Nucleus accumbens (tissue), 56 donors: ENCODE data around the gene LONRF2.
A peak's percentile ranks its signal among the peaks of the same experiment; 100 is the strongest.
"Not testable (repeated sequence)": the region's sequence is repeated elsewhere in the genome, so short reads cannot be mapped to it uniquely, and the experiment has no call there.

ENCODE experiments used
- DNase-seq, 56 donors: peaks; one replicate each; lab custom pipeline; 2025; lab: John Stamatoyannopoulos, UW

The LONRF2 gene

DNA sequence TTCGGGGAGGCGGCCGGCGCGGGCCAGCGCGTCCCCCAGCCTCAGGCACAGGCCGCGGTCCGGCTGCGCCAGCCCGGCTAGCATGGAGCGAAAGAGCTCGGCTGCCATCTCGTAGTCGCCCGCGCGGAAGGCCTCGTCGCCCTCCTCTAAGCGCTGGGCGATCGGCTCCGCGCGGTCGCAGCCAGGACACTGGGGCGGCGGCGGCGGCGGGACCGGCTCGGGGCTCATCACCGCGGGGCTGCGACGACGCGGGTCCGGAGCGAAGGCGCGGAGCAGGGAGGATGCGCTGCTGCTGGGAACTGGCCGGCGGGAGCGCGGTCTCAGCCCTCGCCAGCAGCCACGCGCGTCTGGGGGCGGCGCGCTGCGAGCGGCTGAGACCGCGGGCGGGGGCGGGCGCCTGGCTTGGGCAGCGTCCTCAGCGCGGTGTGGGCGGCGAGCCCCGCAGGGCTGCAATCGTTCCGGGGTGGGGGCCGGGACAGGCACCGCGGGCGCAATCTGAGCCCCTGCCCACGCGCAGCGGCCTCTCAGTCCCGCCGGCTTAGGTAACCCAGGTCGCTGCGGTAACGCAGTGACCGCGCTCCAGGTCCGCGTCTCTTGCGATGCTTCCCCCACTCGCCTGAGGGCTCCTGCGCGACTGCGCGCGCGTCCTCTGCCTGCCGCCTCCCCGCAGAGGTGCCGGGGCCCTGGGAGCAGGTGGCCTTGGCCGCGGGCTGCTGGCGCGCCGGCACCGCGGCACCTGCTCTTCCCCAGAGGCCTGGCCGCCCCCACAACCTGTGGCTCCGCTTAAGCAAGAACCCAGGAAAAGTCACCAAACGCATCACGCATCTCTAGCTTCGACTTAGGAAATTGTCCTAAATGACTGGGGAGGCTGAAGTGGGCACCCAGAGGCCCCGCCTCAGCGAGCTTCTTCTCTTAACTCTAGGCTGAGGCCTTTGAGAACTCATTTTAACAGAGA, at the start of gene LONRF2:
Gene LONRF2 (minus strand): TSS at position 636 of the 955 bp plus-strand sequence. CDS start 408 bp downstream, at position 228.
- peak in 42 of 56 donors; percentile 5 to 73 (median 42) for DNase-seq

DNA sequence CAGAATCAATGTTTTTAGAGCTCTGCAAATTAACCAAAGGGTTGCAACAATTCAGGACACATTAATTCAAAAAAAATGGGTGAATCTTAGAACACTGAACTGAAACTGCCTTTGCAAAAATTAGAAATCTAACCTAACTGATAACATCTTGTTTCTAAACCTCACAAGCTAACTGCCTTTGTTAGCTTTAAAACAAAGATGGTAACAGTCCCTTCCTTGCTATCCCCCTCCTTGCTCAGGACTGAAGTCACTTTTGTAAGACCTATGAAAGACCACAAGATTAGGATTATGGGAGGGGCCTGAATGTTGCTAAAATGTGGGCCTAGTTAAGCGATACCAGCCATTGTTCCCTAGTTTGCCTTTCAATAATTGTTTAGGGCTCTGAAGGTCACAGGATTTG, 44.9 kb upstream of the LONRF2 start:
- DNase-seq, result no peak

- DNase-seq, result peak in 2 of 56 donors; percentile 1 to 3
These were observed 43.1 kb upstream of the LONRF2 start for GRCh38 chr2:100365434-100365833.

- DNase-seq, result not testable (repeated sequence)
These were observed 40.0 kb upstream of the LONRF2 start for GRCh38 chr2:100362269-100362668.

- DNase-seq, result no peak
These were observed 37.3 kb upstream of the LONRF2 start for GRCh38 chr2:100359576-100359975.

DNA sequence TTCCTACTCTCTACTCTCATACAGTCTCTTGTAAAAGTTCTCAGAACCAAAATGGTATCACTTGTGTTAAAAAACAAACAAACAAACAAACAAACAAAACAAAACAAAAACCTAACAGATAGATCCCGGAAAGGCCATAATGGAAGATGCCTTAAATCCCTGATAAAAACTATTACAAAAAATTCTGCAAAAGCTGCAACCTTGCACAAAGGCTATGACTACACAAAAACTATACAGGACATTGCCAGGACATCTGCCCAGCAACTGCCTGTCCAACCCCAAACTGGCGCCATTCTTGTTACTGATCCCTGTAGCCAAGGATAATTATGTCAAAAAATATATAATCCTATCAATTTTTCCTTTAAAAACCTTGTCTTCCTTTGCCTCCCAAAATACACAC, 36.3 kb upstream of the LONRF2 start:
- no peak for DNase-seq

DNA sequence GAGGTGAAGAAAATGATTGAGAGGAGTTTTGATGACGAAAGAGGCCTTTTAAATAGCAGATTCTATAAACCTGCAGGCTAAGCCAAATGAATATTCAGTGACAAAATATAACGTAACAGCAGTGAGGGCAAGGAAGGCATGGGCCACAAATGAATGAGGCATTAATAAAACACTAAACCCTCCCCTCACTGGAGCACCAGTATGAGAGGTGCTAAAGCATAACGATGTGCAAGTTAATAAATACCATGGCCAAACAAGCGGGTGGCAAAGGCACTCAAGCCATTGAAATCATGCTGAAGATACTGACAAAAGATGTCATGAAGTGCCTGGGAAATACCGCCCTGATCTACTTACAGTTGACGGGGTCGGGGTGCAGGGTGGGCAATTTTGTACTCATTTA, 30.2 kb upstream of the LONRF2 start:
- DNase-seq, result no peak

DNA sequence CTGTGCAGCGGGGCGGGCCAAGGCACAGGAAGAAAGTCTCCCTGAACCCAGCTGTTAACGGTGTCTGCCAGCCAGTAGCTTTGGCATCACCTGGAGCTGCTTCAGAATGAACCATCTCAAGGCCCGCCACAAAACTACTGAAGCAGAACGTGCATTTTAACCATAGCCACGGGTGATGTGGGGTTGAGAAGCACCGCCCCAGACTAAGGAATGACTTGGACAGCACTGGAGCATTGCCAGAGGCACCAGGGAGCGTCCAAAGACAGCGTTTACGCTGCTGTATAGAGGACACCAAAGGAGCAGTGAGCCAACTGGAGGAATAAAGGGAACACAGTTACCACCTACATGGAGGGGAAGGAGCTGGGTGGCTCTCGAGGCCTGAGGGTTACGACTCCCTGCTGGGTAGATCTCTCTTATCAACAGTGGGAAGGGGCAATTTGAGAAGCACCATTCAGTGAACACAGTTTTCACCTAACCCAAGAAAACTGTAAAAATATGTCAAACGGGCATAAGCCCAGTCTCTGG, 28.4 kb upstream of the LONRF2 start:
- no peak for DNase-seq

- DNase-seq, result not testable (repeated sequence)
These were observed 22.8 kb upstream of the LONRF2 start for GRCh38 chr2:100345144-100345543.

GRCh38 chr2:100344433-100344832, 22.1 kb upstream of the LONRF2 start:
- no peak for DNase-seq

DNA sequence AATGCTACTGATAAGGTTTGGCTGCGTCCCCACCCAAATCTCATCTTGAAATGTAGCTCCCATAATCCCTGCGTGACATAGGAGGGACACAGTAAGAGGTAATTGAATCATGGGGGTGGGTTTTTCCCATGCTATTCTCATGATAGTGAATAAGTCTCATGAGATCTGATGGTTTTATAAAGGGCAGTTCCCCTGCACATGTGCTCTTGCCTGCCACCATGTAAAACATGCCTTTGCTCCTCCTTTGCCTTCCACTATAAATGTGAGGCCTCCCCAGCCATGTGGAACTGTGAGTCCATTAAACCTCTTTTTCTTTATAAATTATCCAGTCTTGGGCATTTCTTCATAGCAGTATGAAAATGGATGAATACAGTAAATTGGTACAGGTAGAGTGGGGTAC, 20.2 kb upstream of the LONRF2 start:
- DNase-seq, result not testable (repeated sequence)

DNA sequence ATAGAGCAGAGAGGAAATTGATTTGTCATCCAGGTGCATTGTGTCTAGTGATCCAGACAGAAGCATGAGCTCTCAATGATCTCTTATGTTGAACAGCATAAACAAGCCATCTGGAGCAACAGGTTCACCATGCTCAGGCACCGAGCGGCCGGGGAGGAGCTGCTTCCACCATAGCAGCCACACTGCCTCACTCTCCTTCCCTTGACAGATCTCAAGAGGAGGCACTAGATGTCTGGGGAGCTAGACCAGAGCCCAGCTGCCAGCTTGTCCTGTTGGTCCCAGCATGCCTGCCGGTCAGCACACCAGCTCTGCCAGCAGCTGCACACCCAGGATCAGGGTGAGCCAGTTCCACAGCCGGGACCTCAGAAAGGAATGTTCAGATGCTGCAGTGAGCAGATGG, 17.5 kb upstream of the LONRF2 start:
- DNase-seq, result no peak

- no peak for DNase-seq
These were observed 12.6 kb upstream of the LONRF2 start for GRCh38 chr2:100334929-100335328.

DNA sequence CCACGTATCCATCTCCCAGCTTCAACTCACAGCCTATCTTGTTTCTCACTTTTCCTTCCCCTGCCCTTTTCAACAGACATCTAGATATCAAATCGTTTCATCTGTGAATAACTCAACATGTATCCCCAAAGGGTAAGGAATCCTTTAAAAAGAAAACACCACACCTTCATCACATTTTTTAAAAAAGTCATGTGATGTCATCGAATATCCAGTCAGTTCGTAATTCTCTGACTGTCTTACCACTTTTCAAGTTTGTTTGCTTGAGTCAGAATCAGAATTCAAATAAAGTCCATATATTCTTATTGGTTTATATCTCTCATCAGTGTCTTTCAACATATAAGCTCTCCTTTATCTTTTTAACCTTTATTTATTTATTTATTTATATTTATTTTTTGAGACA, 5.4 kb upstream of the LONRF2 start:
- no peak for DNase-seq

DNA sequence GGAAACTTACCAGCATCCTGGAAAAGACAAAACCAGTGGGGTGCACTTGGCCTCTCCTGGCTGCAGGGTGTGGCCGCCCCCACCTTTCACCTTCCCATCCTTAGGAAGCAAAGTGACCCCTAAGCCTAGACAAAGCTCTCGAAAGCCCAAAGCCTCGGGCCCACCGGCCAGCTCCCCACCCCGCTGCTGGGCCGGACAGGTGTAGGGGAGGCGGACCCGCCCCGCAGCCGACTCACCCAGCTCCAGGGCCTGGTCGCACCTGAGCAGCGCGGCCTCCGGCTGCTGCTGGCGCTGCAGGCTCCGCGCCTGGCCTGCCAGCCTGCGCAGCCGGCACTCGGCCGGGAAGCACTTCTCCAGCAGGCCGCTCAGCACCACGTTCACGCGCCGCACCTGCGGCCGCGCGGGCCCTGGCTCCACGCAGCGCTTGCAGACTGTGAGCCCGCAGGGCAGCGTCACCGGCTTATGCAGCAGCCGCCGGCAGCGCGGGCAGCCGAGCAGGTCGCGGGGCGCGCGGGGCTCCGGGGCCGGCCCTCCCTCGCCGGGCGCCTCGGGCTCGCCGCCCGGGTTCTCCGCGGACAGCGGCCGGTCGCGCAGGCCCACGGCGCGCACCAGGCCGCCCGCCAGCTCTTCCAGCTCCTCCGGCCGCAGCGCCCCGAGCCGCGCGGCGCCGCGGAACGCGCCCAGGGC, 979 bp downstream of the LONRF2 start:
- DNase-seq, result peak in 30 of 56 donors; percentile 10 to 58 (median 34)

DNA sequence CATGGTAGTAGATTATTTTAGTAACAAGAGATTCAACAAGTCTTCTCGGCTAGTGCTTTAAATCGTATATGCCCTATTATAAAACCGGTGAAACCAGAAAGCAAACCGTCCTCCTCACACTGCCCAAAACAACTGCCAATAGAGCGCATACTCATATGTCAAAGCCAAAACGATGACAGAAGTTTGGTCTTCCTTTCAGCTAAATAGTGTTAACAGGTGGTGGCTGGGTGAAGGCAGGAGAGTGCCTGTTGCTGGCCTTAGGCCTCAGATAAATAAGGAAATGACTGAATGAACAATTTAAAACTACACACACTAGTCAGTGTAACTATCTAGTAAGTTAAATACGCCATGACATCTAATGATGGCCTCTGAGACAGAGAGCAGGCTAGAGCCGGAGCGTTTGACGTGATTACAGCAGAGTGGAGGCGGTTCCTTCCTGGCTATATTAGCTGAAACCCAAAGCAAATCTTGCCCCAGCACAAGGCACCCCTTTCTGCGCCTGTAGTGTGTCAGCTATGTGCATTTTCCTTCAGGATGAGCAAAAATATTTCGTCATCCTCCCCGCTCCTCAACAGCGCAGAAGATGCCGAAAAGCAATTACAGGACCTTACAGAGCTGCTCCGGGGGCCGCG, 1.6 kb downstream of the LONRF2 start:
- DNase-seq, result peak in 33 of 56 donors; percentile 2 to 58 (median 30)

GRCh38 chr2:100317634-100318033, 4.7 kb downstream of the LONRF2 start:
- no peak for DNase-seq

GRCh38 chr2:100309973-100310719, 12.2 kb downstream of the LONRF2 start:
- no peak for DNase-seq

GRCh38 chr2:100309311-100309710, 13.0 kb downstream of the LONRF2 start:
- no peak for DNase-seq

GRCh38 chr2:100303744-100304143, 18.6 kb downstream of the LONRF2 start:
- DNase-seq, result no peak
